Activated CD4-positive, CD25-positive, alpha-beta regulatory T cell treated with anti-CD3 and anti-CD28 coated beads, Interleukin-2, amount 50 U/mL, for 16 hours (primary cell): Measurements from ENCODE around the gene UGT1A9.
"Not testable (repeated sequence)": the region's sequence is repeated elsewhere in the genome, so short reads cannot be mapped to it uniquely, and the experiment has no call there.

Experiments
- DNase-seq: peaks from one replicate; pipeline ENCODE4 v3.0.0-alpha.2; 2020; ENCODE audit warnings: low read depth, low spot score

Gene UGT1A9

DNA sequence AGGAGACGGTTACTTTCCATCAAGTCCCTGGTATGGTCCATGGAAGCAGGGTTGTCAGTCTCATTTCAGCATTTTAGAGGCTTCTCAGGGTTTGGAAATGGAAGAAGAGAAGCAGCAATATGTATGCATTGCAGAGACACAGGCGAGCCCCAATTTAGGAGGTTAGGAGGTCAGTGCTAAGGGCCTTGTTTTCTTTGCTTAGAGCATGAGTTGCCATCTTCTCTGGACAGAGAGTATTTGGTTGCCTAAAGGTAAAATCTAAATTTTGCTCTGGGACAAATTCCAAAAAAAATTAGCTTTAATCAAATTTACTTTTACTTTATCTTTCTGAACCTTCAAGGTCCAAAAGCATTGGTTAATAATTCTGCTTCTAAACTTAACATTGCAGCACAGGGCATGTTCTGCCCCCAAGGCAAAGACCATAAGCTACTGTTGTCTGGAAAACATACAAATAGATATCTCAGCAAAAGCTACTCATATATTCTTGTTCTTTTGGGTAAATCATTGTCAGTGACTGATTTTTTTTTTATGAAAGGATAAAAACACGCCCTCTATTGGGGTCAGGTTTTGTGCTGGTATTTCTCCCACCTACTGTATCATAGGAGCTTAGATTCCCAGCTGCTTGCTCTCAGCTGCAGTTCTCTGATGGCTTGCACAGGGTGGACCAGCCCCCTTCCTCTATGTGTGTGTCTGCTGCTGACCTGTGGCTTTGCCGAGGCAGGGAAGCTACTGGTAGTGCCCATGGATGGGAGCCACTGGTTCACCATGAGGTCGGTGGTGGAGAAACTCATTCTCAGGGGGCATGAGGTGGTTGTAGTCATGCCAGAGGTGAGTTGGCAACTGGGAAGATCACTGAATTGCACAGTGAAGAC, at the start of gene UGT1A9:
Gene UGT1A9, plus strand, starts transcription at position 609 of the 872 bp plus-strand sequence. Its CDS starts 37 bp downstream, at position 646.
- DNase-seq = no peak

- no peak for DNase-seq
Measured at GRCh38 chr2:233627331-233628025, 44.2 kb upstream of the UGT1A9 start.

- DNase-seq = not testable (repeated sequence)
Measured at GRCh38 chr2:233636306-233636705, 35.4 kb upstream of the UGT1A9 start, which contains the start of gene UGT1A10. UGT1A10 (plus strand) TSS chr2:233636448; CDS start chr2:233636523, 75 bp downstream.

GRCh38 chr2:233638836-233639235, 32.9 kb upstream of the UGT1A9 start:
- DNase-seq = no peak

GRCh38 chr2:233639860-233640259, 31.8 kb upstream of the UGT1A9 start:
- no peak for DNase-seq

- DNase-seq = no peak
Measured at GRCh38 chr2:233643128-233643527, 28.6 kb upstream of the UGT1A9 start.

DNA sequence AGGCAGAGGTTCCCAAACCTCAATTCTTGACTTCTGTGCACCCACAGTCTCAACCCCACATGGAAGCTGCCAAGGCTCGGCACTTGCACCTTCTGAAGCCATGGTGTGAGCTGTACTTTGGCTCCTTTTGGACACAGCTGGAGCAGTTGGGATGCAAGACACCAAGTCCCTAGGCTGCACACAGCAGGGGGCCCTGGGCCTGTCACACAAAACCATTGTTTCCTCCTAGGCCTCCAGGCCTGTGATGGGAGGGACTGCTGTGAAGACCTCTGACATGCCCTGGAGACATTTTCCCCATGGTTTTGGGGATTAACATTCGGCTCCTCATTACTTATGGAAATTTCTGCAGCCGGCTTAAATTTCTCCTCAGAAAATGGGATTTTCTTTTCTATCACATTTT, 25.7 kb upstream of the UGT1A9 start:
- DNase-seq = not testable (repeated sequence)

GRCh38 chr2:233650981-233651380, 20.7 kb upstream of the UGT1A9 start:
- no peak for DNase-seq

- DNase-seq = no peak
Measured at GRCh38 chr2:233651430-233651829, 20.3 kb upstream of the UGT1A9 start.

- no peak for DNase-seq
Measured at GRCh38 chr2:233654501-233654900, 17.2 kb upstream of the UGT1A9 start.

- DNase-seq = no peak
Measured at GRCh38 chr2:233655043-233655442, 16.7 kb upstream of the UGT1A9 start.

DNA sequence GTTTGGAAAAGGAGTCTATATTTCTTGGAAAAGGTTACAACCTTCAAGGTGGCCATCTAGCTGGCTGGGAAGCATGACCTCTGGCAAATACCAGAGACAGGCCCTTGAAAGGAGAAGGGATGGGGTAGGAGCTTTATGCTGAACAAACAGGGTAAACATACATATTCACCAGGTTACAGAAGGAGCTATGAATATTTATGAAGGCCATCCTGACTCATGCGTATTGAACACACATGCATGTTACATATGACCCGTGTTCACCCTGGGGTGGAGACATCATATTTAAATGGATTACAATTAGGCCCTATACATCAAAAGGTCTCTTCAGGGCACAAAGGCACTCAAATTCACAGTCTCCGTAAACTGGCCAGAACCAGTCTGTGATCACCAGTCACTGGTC, 15.8 kb upstream of the UGT1A9 start:
- DNase-seq = not testable (repeated sequence)

GRCh38 chr2:233656443-233656842, 15.3 kb upstream of the UGT1A9 start:
- DNase-seq = no peak

DNA sequence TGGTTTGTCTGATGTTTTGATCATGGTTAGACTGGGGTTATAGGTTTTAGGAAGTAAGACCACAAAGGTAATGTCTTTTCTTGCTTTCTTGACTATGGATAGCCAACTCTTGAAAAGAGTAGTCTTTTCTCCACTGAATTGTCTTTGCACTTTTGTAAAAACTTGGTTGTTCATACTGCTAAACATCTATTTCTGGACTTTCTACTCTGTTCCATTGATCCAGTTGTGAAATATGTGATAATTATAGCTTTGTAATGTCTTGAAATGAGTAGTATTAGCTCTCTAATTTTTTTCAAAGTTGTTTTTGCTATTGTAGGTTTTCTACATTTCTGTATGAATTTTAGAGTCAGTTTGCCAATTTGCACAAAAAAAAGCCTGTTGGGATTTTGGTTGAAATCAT, 13.1 kb upstream of the UGT1A9 start:
- no peak for DNase-seq

DNA sequence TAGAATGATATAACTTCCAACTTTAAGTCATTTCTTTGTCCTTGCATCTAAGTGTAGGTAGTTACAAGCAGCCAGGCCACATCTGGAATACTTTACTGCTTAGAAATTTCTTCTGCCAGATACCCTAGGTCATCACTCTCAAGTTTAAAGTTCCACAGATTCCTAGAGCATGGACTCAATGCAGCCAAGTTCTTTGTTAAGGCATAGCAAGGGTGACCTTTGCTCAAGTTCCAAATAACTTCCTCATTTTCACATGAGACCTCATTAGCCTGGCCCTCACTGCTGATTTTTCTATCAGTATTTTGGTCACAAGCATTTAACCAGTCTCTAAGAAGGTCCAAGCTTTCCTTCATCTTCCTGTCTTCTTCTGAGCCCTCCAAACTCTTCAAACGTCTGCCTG, 7.8 kb upstream of the UGT1A9 start:
- no peak for DNase-seq

DNA sequence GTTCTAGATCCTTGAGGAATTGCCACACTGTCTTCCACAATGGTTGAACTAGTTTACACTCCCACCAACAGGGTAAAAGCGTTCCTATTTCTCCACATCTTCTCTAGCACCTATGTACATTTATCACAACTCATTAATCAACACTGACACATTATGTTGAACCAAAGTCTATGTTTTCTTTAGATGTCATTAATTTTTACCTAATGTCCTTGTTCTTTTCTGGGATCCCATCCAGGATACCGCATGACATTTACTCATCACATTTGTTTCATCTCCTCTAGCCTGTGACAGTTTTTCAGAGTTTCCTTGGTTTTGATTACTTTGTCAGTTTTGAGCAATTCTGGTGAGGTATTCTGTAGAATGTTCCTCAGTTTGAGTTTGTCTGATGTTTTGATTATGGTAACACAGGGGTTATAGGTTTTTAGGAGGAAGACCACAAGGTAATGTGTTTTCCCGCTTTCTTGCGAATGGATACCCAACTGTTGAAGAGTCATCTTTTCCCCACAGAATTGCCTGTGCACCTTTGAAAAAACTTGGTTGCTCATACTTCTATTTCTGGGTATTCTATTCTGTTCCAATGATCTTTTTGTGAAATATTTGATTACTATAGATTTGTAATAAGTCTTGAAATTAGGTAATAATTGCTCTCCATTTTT, 3.0 kb upstream of the UGT1A9 start:
- DNase-seq = no peak

- DNase-seq = no peak
Measured at GRCh38 chr2:233672886-233673285, 1.2 kb downstream of the UGT1A9 start.

DNA sequence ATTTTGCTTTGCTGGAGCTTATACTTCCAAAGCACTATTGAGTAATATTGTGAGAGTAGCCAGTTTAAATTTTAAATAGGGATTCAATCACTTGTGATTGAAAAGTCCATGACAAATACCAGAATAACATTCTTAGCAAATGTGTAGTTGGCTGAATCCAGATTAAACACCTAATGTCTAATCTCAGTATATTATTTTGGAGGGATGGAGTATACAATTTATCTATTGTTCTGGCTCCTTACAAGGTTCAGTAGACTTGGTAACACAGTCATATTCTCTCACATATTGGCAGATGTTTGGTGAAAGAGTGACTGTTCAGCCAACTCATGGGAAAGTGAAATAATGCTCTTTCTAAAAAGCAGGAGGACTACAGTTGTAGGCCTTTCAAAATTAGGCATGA, 2.2 kb downstream of the UGT1A9 start:
- no peak for DNase-seq

DNA sequence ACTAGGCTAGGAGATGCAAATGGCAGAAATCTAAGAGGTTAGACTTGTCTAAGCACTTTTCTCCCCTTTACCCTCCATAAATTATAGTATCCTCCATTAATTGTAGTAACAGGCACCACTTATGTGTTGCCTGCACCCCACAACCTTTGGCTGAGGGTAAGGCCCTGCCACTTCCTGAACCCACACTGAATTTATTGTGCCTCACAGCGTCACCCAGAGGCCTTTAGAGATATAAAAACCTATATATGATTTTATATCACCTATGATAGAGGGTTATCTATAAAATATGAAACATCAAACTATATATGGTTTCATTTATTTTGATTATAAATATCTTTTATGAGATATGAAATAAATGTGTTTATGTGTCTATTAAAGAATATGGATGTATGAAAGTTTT, 2.6 kb downstream of the UGT1A9 start:
- DNase-seq = no peak

DNA sequence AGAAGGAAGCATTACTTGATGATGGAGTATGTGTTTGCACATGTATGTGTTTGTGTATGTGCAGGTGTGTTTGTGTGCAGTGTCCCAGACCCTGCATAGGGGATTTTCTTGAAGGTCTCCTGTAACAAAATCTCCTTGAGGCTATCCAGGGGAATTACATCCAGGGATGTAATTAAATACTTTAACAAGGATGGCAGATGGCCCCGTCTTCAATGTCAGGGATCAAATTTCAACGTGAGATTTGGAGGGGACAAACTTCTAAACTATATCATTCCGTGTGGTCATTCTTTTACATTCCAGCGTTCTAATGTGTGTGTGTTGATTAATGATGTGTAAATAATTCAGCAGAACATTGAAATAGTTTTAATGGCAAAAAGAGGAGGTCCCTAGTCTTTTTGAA, 3.3 kb downstream of the UGT1A9 start:
- DNase-seq = no peak

- DNase-seq = no peak
Measured at GRCh38 chr2:233676046-233676445, 4.3 kb downstream of the UGT1A9 start.

DNA sequence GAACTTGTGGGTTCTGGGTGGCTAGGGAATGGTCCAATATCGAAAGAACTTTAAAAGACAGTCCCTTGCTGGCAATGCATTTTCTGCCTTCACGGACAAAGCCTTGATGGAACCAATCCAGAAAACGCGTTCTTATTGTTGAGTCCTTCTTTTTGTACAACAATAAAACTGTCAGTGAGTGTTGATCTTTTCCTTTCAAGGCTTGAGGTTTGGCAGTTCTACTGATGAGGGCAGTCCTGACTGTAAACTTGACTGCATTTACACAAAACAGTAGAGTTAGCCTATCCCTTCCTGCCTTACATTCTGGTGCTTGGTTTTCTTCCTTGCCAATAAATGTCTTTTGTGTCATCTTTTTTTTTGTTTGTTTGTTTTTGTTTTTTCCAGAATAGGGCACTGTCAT, 7.5 kb downstream of the UGT1A9 start:
- DNase-seq = no peak
